Liver (tissue), 9 donors: ENCODE results near the gene RAD54L2. TPM values are rescaled to one million over a fixed set of nuclear protein-coding genes. Genes with fewer than 3 reads are reported as not detected.
"Not testable (repeated sequence)": the region's sequence is repeated elsewhere in the genome, so short reads cannot be mapped to it uniquely, and the experiment has no call there.

ENCODE experiments used
- DNase-seq: peaks from one replicate; pipeline ENCODE4 v3.0.0-alpha.2; 2017; ENCODE audit warnings: low spot score
- H3K27ac ChIP-seq, 2 donors: one replicate each; pipeline ENCODE4 v1.7.0; 2013; ENCODE audit warnings: inconsistent platforms in 2 of 2, low read length in 2 of 2, control low read depth in 1 of 2, low read depth in 1 of 2, mild to moderate bottlenecking in 1 of 2
- H3K27me3 ChIP-seq, 4 donors: one replicate each; pipeline versions ENCODE4 v1.6.1 to v1.7.0; 2013; ENCODE audit warnings: low read length in 3 of 4, inconsistent platforms in 1 of 4, mild to moderate bottlenecking in 1 of 4, moderate library complexity in 1 of 4; ENCODE audit not compliant: control insufficient read depth in 4 of 4, insufficient read depth in 4 of 4
- H3K36me3 ChIP-seq, 4 donors: one replicate each; pipeline versions ENCODE4 v1.6.1 to v1.7.0; 2013; ENCODE audit warnings: low read length in 3 of 4, mild to moderate bottlenecking in 3 of 4, low read depth in 1 of 4, moderate library complexity in 1 of 4; ENCODE audit not compliant: control insufficient read depth in 4 of 4, insufficient read depth in 3 of 4
- H3K4me1 ChIP-seq, 4 donors: one replicate each; pipeline versions ENCODE4 v1.6.1 to v1.7.0; 2013; ENCODE audit warnings: low read length in 3 of 4, mild to moderate bottlenecking in 3 of 4, moderate library complexity in 1 of 4; ENCODE audit not compliant: control insufficient read depth in 4 of 4, insufficient read depth in 4 of 4
- H3K4me3 ChIP-seq, 3 donors: one replicate each; pipeline versions ENCODE4 v1.6.1 to v1.7.0; 2013; ENCODE audit warnings: low read length in 3 of 3, control low read depth in 1 of 3, low read depth in 1 of 3, mild to moderate bottlenecking in 1 of 3
- H3K9ac ChIP-seq, 2 donors: one replicate each; pipeline ENCODE4 v1.7.0; 2013; ENCODE audit warnings: low read length in 2 of 2, mild to moderate bottlenecking in 2 of 2, moderate library complexity in 2 of 2, control low read depth in 1 of 2, low read depth in 1 of 2
- H3K9me3 ChIP-seq, 4 donors: one replicate each; pipeline versions ENCODE4 v1.6.1 to v1.7.0; 2013; ENCODE audit warnings: low read length in 3 of 4; ENCODE audit not compliant: control insufficient read depth in 4 of 4
- ATF3 ChIP-seq: IDR thresholded peaks from 2 replicates; pipeline ENCODE4 v1.6.1; 2016; ENCODE audit warnings: antibody characterized with exemption
- CTCF ChIP-seq: fragments of 150-350 bp; IDR thresholded peaks from 2 replicates; pipeline ENCODE4 v1.5.1; 2017; ENCODE audit warnings: improper control_type of control experiment, low read depth, low read length; ENCODE audit not compliant: missing input control
- EGR1 ChIP-seq, 2 donors: IDR thresholded peaks; 2 replicates each; pipeline ENCODE4 v1.6.1; 2016 to 2018; ENCODE audit warnings: antibody characterized with exemption in 2 of 2, low read depth in 2 of 2
- FOXA1 ChIP-seq: IDR thresholded peaks from 2 replicates; pipeline ENCODE4 v1.6.1; 2016; ENCODE audit warnings: antibody characterized with exemption
- FOXA2 ChIP-seq: IDR thresholded peaks from 2 replicates; pipeline ENCODE4 v1.6.1; 2016; ENCODE audit warnings: antibody characterized with exemption
- GABPA ChIP-seq, 2 donors: IDR thresholded peaks in 1 of 2; conservative IDR thresholded peaks in 1 of 2; 2 replicates each; pipeline ENCODE4 v1.6.1; 2016; ENCODE audit warnings: antibody characterized with exemption in 2 of 2, mild to moderate bottlenecking in 1 of 2, moderate library complexity in 1 of 2
- HNF4A ChIP-seq, 2 donors: conservative IDR thresholded peaks; 2 replicates each; pipeline ENCODE4 v1.6.1; 2016; ENCODE audit warnings: antibody characterized with exemption in 2 of 2, mild to moderate bottlenecking in 2 of 2
- HNF4G ChIP-seq: IDR thresholded peaks from 2 replicates; pipeline ENCODE4 v1.6.1; 2016; ENCODE audit warnings: antibody characterized with exemption
- JUND ChIP-seq, 2 donors: IDR thresholded peaks; 2 replicates each; pipeline ENCODE4 v1.6.1; 2016; ENCODE audit warnings: antibody characterized with exemption in 2 of 2
- MAX ChIP-seq: IDR thresholded peaks from 2 replicates; pipeline ENCODE4 v1.6.1; 2016; ENCODE audit warnings: antibody characterized with exemption
- NR2F2 ChIP-seq: IDR thresholded peaks from 2 replicates; pipeline ENCODE4 v1.6.1; 2016; ENCODE audit warnings: antibody characterized with exemption
- RAD21 ChIP-seq, 2 donors: IDR thresholded peaks; 2 replicates each; pipeline ENCODE4 v1.6.1; 2016; ENCODE audit warnings: antibody characterized with exemption in 2 of 2, mild to moderate bottlenecking in 2 of 2
- REST ChIP-seq: IDR thresholded peaks from 2 replicates; pipeline ENCODE4 v1.6.1; 2016; ENCODE audit warnings: antibody characterized with exemption, mild to moderate bottlenecking
- RXRA ChIP-seq, 2 donors: IDR thresholded peaks; 2 replicates each; pipeline ENCODE4 v1.6.1; 2017 to 2018; ENCODE audit warnings: antibody characterized with exemption in 2 of 2, mild to moderate bottlenecking in 1 of 2
- SP1 ChIP-seq: IDR thresholded peaks from 2 replicates; pipeline ENCODE4 v1.6.1; 2018; ENCODE audit warnings: antibody characterized with exemption, mild to moderate bottlenecking
- TAF1 ChIP-seq: conservative IDR thresholded peaks from 2 replicates; pipeline ENCODE4 v1.6.1; 2016; ENCODE audit warnings: antibody characterized with exemption, mild to moderate bottlenecking
- YY1 ChIP-seq: IDR thresholded peaks from 2 replicates; pipeline ENCODE4 v1.6.1; 2016; ENCODE audit warnings: antibody characterized with exemption, mild to moderate bottlenecking
- ZBTB33 ChIP-seq: IDR thresholded peaks from 2 replicates; pipeline ENCODE4 v1.6.1; 2016; ENCODE audit warnings: antibody characterized with exemption
- WGBS: extraction: QIAGEN DNeasy Blood & Tissue Kit; methylation state at CpG from one replicate; pipeline ENCODE4 v1.1.7; 2013; 5-methylcytosine and 5-hydroxymethylcytosine counted together
- polyA plus RNA-seq, 2 donors: library from polyadenylated mRNA; stranded (reverse) in 1 of 2; unstranded in 1 of 2; fragments of 200-250 nt in 1 of 2; fragments of >200 nt in 1 of 2; fragmentation: Nextera tagmentation in 1 of 2; extraction: Ambion mirVana in 1 of 2; gene quantifications; one replicate each; pipeline versions ENCODE4 v1.2.1 to v1.2.3, GENCODE V29; 2013 to 2015
- total RNA-seq, 2 donors: library from RNA; depleted of rRNA; stranded (reverse); fragments of >200 nt; gene quantifications; one replicate each; pipeline ENCODE4 v1.2.3, GENCODE V29; 2014
- donor health status: healthy.
- donor health status: healthy.
- donor health status: healthy.
- donor health status: healthy.
- donor health status: healthy.

Gene RAD54L2
- total and polyA plus RNA-seq, 4 donors, result 1.9 to 25.1 (median 8.0) TPM

GRCh38 chr3:51530485-51530884 lies 8.0 kb upstream of the RAD54L2 start (continued):
- TF ChIP-seq REST (no peak), FOXA2 (no peak), EGR1 (IDR thresholded peaks at IDR 0.05; ENCODE audit: low read depth in 2 of 2) (no peak), FOXA1 (no peak), HNF4G (no peak), ATF3 (no peak), RAD21 (IDR thresholded peaks at IDR 0.05) (no peak)

- Histone ChIP-seq H3K9ac (no peak overlapping the region), H3K9me3 (no peaks in the 10 kb centered on the region), H3K4me1 (peaks cover 3 to 19% (median 13%) of the 10 kb centered on the region in 4 donors), H3K36me3 (no peaks in the 10 kb centered on the region), H3K27ac (no peak overlapping the region), H3K4me3 (no peak overlapping the region), H3K27me3 (no peaks in the 10 kb centered on the region)
- DNase-seq, result no peak
- TF ChIP-seq TAF1 (no peak), CTCF (no peak), YY1 (no peak), RXRA (IDR thresholded peaks at IDR 0.05) (no peak), NR2F2 (no peak), MAX (no peak), JUND (IDR thresholded peaks at IDR 0.05) (no peak), FOXA2 (no peak), RAD21 (IDR thresholded peaks at IDR 0.05) (no peak), FOXA1 (no peak), HNF4A (conservative IDR thresholded peaks at IDR 0.05) (no peak), EGR1 (IDR thresholded peaks at IDR 0.05; ENCODE audit: low read depth in 2 of 2) (no peak), ATF3 (no peak), SP1 (no peak), GABPA (IDR thresholded peaks at IDR 0.05 in 1 of 2, conservative IDR thresholded peaks at IDR 0.05 in 1 of 2) (no peak), ZBTB33 (no peak), REST (no peak)
- 73% methylated on average over 7 of the region's 7 CpGs for WGBS
Measured at GRCh38 chr3:51535146-51536019, 3.1 kb upstream of the RAD54L2 start.

- H3K4me1 ChIP-seq, result peaks cover 3 to 21% (median 15%) of the 10 kb centered on the region in 4 donors
- not testable (repeated sequence) for H3K9me3 ChIP-seq, H3K36me3 ChIP-seq, DNase-seq, H3K9ac ChIP-seq, H3K27ac ChIP-seq, H3K27me3 ChIP-seq
- H3K4me3 ChIP-seq, result peak overlapping the region in 2 of 3 donors; percentile 84 to 94
- 88% methylated on average over 16 of the region's 16 CpGs for WGBS
Measured at GRCh38 chr3:51537631-51538030, 888 bp upstream of the RAD54L2 start.
